ENCODE data around the gene TMPRSS13. TPM values are rescaled to one million over a fixed set of nuclear protein-coding genes. Genes with fewer than 3 reads are reported as not detected.

The TMPRSS13 gene
- total RNA-seq, 1 donor from 2014 or later: 5.7 TPM

- no peak overlapping the region for H3K27ac Mint-ChIP-seq
Observed at GRCh38 chr11:117852309-117852708, 76.9 kb downstream of the TMPRSS13 start.

DNA sequence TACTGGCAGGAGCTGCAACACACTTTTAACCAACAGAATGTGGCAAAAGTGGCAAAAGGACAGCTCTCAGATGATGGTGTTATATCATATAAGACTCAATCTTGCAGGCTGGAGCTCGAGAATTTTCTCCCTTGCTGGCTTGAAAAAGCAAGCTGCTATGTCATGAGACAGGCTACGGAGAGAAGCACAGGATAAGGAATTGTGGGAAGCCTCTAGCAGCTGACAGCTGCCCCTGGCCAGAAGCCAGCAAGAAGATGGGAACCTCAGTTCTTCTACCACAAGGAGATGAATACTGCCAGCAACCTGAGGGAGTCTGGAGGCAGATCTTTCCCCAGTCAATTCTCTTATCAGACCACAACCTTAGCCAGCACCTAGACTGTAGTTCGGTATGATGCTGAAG is 77.3 kb downstream of the TMPRSS13 start:
- DNase-seq (ENCODE audit: low spot score, unreplicated experiment): no peak
- Mint-ChIP-seq H3K27me3 (no peaks in the 10 kb centered on the region), H3K27ac (no peak overlapping the region), H3K4me3 (ENCODE audit: low read depth) (no peak overlapping the region), H3K9me3 (ENCODE audit: low read depth) (peaks cover 12% of the 10 kb centered on the region), H3K4me1 (ENCODE audit: low read depth) (peaks cover 3% of the 10 kb centered on the region), H3K36me3 (ENCODE audit: insufficient read depth) (peaks cover 4% of the 10 kb centered on the region)
- TF ChIP-seq, protein P1, sequence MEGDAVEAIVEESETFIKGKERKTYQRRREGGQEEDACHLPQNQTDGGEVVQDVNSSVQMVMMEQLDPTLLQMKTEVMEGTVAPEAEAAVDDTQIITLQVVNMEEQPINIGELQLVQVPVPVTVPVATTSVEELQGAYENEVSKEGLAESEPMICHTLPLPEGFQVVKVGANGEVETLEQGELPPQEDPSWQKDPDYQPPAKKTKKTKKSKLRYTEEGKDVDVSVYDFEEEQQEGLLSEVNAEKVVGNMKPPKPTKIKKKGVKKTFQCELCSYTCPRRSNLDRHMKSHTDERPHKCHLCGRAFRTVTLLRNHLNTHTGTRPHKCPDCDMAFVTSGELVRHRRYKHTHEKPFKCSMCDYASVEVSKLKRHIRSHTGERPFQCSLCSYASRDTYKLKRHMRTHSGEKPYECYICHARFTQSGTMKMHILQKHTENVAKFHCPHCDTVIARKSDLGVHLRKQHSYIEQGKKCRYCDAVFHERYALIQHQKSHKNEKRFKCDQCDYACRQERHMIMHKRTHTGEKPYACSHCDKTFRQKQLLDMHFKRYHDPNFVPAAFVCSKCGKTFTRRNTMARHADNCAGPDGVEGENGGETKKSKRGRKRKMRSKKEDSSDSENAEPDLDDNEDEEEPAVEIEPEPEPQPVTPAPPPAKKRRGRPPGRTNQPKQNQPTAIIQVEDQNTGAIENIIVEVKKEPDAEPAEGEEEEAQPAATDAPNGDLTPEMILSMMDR (IDR thresholded peaks at IDR 0.05; ENCODE audit: unreplicated experiment): no peak

More at GRCh38 chr11:117852309-117852708, 76.9 kb downstream of the TMPRSS13 start:
- peaks cover 12% of the 10 kb centered on the region for H3K9me3 Mint-ChIP-seq (ENCODE audit: low read depth)
- peaks cover 4% of the 10 kb centered on the region for H3K36me3 Mint-ChIP-seq (ENCODE audit: insufficient read depth)
- H3K27me3 Mint-ChIP-seq: no peaks in the 10 kb centered on the region
- H3K4me1 Mint-ChIP-seq (ENCODE audit: low read depth): peaks cover 3% of the 10 kb centered on the region
- H3K4me3 Mint-ChIP-seq (ENCODE audit: low read depth): no peak overlapping the region
- DNase-seq (ENCODE audit: low spot score, unreplicated experiment): no peak
- TF ChIP-seq, protein P1 (IDR thresholded peaks at IDR 0.05; ENCODE audit: unreplicated experiment): no peak

GRCh38 chr11:117851106-117851505 is 78.1 kb downstream of the TMPRSS13 start:
- Mint-ChIP-seq H3K9me3 (ENCODE audit: low read depth) (peaks cover 12% of the 10 kb centered on the region), H3K4me1 (ENCODE audit: low read depth) (peaks cover 3% of the 10 kb centered on the region), H3K4me3 (ENCODE audit: low read depth) (no peak overlapping the region), H3K27me3 (no peaks in the 10 kb centered on the region), H3K36me3 (ENCODE audit: insufficient read depth) (peaks cover 4% of the 10 kb centered on the region), H3K27ac (no peak overlapping the region)
- TF ChIP-seq, protein P1 (IDR thresholded peaks at IDR 0.05; ENCODE audit: unreplicated experiment): no peak
- DNase-seq (ENCODE audit: low spot score, unreplicated experiment): no peak

Other genes starting within 250 kb of the TMPRSS13 start
- 2.1 and 2.7 TPM in 2 replicates for gene DSCAML1, start 132.2 kb downstream of the TMPRSS13 start, total RNA-seq
- gene FXYD2, start 104.7 kb downstream of the TMPRSS13 start, total RNA-seq: 7.4 and 7.7 TPM in 2 replicates
- gene FXYD6, start 52.7 kb downstream of the TMPRSS13 start, total RNA-seq: 26.1 and 28.5 TPM in 2 replicates
- 0.62 and 0.72 TPM in 2 replicates for gene IL10RA, start 57.0 kb upstream of the TMPRSS13 start, total RNA-seq
- 11.3 and 12.1 TPM in 2 replicates for gene TMPRSS4, start 147.7 kb upstream of the TMPRSS13 start, total RNA-seq
- not detected in 2 replicates for gene SMIM35, start 157.6 kb upstream of the TMPRSS13 start, total RNA-seq
- gene SCN4B, start 223.4 kb upstream of the TMPRSS13 start, total RNA-seq: 0.16 TPM in 1 of 2 replicates, not detected in the other
- gene SCN2B, start 247.2 kb upstream of the TMPRSS13 start, total RNA-seq: 0.05 and 0.07 TPM in 2 replicates

All from progenitor cell of endocrine pancreas (in vitro differentiated cells).